Measurements from ENCODE around the gene TOR1AIP2.

GRCh38 chr1:179872558-179872957 is 5.0 kb downstream of the TOR1AIP2 start:
- no peak for TF ChIP-seq RAD21 (conservative IDR thresholded peaks at IDR 0.05 in 1 of 2, IDR thresholded peaks at IDR 0.05 in 1 of 2)
- no peak for TF ChIP-seq NR3C1 (IDR thresholded peaks at IDR 0.05)
- no peak for TF ChIP-seq RFX5 (IDR thresholded peaks at IDR 0.05)
- TF ChIP-seq CTCF (IDR thresholded peaks at IDR 0.05): no peak
- TF ChIP-seq RCOR1 (IDR thresholded peaks at IDR 0.05; ENCODE audit: low read depth, low read length): no peak
- TF ChIP-seq POLR2A (IDR thresholded peaks at IDR 0.05; ENCODE audit: low read length): no peak
- TF ChIP-seq JUNB (IDR thresholded peaks at IDR 0.05): no peak
- TF ChIP-seq PHF8 (IDR thresholded peaks at IDR 0.05; ENCODE audit: borderline replicate concordance, low read depth): no peak
- no peak for TF ChIP-seq NPAS2 (CRISPR knock-in tag; IDR thresholded peaks at IDR 0.05; ENCODE audit: borderline replicate concordance)

All from A549 (cell line).